Keratinocyte (primary cell): ENCODE data around the gene IL19. TPM values are rescaled to one million over a fixed set of nuclear protein-coding genes. Genes with fewer than 3 reads are reported as not detected.

Experiments used
- DNase-seq: peaks from one replicate; pipeline ENCODE4 v3.0.0-alpha.2; 2011; ENCODE audit warnings: low read depth, missing footprints, low spot score
- FAIRE-seq: peaks from 2 replicates; lab custom pipeline; 2011; peaks lifted over from hg19 to GRCh38; lab: Jason Lieb, UNC
- H2AFZ ChIP-seq: 2 replicates; pipeline ENCODE4 v1.6.0; 2012; ENCODE audit warnings: low read length, control low read depth, inconsistent platforms; ENCODE audit not compliant: control insufficient read depth
- H3K27ac ChIP-seq: 2 replicates; pipeline ENCODE4 v1.5.1; 2011; ENCODE audit warnings: low read length; ENCODE audit not compliant: control insufficient read depth, insufficient read depth
- H3K27me3 ChIP-seq: 3 replicates; pipeline ENCODE4 v1.6.0; 2011; ENCODE audit warnings: low read length; ENCODE audit not compliant: control insufficient read depth, insufficient read depth; ENCODE audit errors: extremely low read depth
- H3K36me3 ChIP-seq, 2 experiments: 2 replicates in 1 of 2; 3 replicates in 1 of 2; pipeline ENCODE4 v1.5.1; 2011; ENCODE audit warnings: low read length in 2 of 2, mild to moderate bottlenecking in 1 of 2; ENCODE audit not compliant: control insufficient read depth in 2 of 2, insufficient read depth in 2 of 2; ENCODE audit errors: extremely low read depth in 1 of 2
- H3K4me1 ChIP-seq: 3 replicates; pipeline ENCODE4 v1.5.1; 2011; ENCODE audit warnings: low read length; ENCODE audit not compliant: control insufficient read depth, insufficient read depth; ENCODE audit errors: extremely low read depth
- H3K4me2 ChIP-seq: 3 replicates; pipeline ENCODE4 v1.6.0; 2011; ENCODE audit warnings: low read depth, low read length; ENCODE audit not compliant: control insufficient read depth, insufficient read depth; ENCODE audit errors: extremely low read depth
- H3K4me3 ChIP-seq, 3 experiments: fragments of 200-600 bp in 1 of 3; sonication (generic) in 1 of 3; 2 replicates in 2 of 3; 3 replicates in 1 of 3; pipeline ENCODE4 v1.5.1; 2011 to 2016; ENCODE audit warnings: low read length in 3 of 3, mild to moderate bottlenecking in 3 of 3, control low read depth in 2 of 3, inconsistent platforms in 1 of 3, low read depth in 1 of 3, mixed read lengths in 1 of 3, mixed run types in 1 of 3, moderate library complexity in 1 of 3; ENCODE audit not compliant: control insufficient read depth in 2 of 3, insufficient read depth in 2 of 3; ENCODE audit errors: extremely low read depth in 1 of 3
- H3K79me2 ChIP-seq: 2 replicates; pipeline ENCODE4 v1.6.0; 2012; ENCODE audit warnings: low read length; ENCODE audit not compliant: control insufficient read depth, insufficient read depth
- H3K9ac ChIP-seq: 3 replicates; pipeline ENCODE4 v1.6.0; 2011; ENCODE audit warnings: low read length; ENCODE audit not compliant: control insufficient read depth, insufficient read depth; ENCODE audit errors: extremely low read depth
- H3K9me1 ChIP-seq: 3 replicates; pipeline ENCODE4 v1.6.0; 2011; ENCODE audit warnings: low read length; ENCODE audit not compliant: control insufficient read depth, insufficient read depth; ENCODE audit errors: extremely low read depth
- H3K9me3 ChIP-seq: 2 replicates; pipeline ENCODE4 v1.5.1; 2012; ENCODE audit warnings: low read depth, low read length; ENCODE audit not compliant: control insufficient read depth
- H4K20me1 ChIP-seq: 3 replicates; pipeline ENCODE4 v1.6.0; 2011; ENCODE audit warnings: low read length; ENCODE audit not compliant: control insufficient read depth, insufficient read depth; ENCODE audit errors: extremely low read depth
- EZH2 ChIP-seq: IDR thresholded peaks from one replicate; pipeline ENCODE4 v1.6.1; 2012; ENCODE audit warnings: inconsistent platforms, mild to moderate bottlenecking, low read length, moderate library complexity
- dilution Hi-C: fragments of 300-500 bp; cut with MboI; formaldehyde crosslinking; loops from one replicate; pipeline ENCODE4 v1.7.0; 2020; ENCODE audit warnings: low sequenced_read_pairs; ENCODE audit not compliant: extremely low pct_ligation_motif_present
- polyA plus RNA-seq, 5 experiments: library from polyadenylated mRNA; depleted of rRNA in 3 of 5; stranded (reverse) in 3 of 5; stranded (forward) in 1 of 5; unstranded in 1 of 5; fragments of >200 nt; gene quantifications; 1 replicate in 1 of 5; 2 replicates in 3 of 5; 3 replicates in 1 of 5; pipeline versions ENCODE4 v1.2.1 to v1.2.3, GENCODE V29; 2011 to 2012; ENCODE audit warnings: missing spikeins in 2 of 5, low read depth in 1 of 5, low replicate concordance in 1 of 5
- TF ChIP-seq, protein P1 (sequence below), 3 experiments: IDR thresholded peaks in 1 of 3; conservative IDR thresholded peaks in 1 of 3; optimal IDR thresholded peaks in 1 of 3; 2 replicates in 2 of 3; 3 replicates in 1 of 3; pipeline versions ENCODE3 to v1.5.1; 2011; ENCODE audit warnings: low read length in 3 of 3, mild to moderate bottlenecking in 3 of 3, moderate library complexity in 2 of 3, control low read depth in 1 of 3, inconsistent platforms in 1 of 3; ENCODE audit not compliant: insufficient read depth in 2 of 3; ENCODE audit errors: extremely low read depth in 1 of 3

The IL19 gene
- polyA plus RNA-seq, 1 donor (not counting 4 experiments of a cell fraction or from before 2014, with no cell fraction given): not detected

DNA sequence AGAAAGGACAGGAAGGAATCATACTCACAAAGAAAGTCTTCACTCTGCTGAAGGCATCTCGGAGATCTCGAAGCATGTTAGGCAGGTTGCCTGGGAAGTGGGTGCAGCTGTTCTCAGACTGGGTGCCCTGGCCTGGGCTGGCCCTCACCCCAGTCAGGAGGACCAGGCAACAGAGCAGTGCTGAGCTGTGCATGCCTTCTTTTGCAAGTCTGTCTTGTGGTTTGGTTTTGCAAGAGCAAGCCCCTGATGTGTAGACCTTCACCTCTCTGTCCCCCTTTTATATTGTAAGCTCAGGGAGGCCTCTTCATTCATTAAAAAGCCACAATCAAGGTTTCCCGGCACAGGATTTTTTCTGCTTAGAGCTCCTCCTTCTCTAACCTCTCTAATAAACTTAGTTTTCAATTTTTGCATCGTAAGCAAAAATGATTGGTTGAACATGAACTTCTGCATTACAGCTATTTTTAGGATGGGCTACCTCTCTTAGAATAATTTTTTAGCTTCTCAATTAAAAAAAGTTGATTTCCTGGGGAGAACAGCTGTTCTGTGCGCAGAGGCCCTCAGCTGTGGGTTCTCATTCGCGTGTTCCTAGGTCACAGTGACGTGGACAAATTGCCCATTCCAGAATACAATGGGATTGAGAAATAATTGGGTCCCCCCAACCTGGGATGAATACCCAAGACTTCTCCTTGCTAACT is 1.8 kb downstream of the IL19 start, which contains the start of gene IL10:
IL10 (minus strand) TSS at position 252 of the 695 bp plus-strand sequence; CDS start at position 193, 59 bp downstream.
- H3K9ac ChIP-seq: no peak within 1 kb of the TSS
- no peaks in the 10 kb centered on the region for H3K36me3 ChIP-seq
- no peak within 1 kb of the TSS for H3K4me3 ChIP-seq
- DNase-seq (no peak), FAIRE-seq (no peak)
- H2AFZ ChIP-seq: no peak within 1 kb of the TSS
- no peak within 1 kb of the TSS for H3K27ac ChIP-seq
- no peaks in the 10 kb centered on the region for H3K9me1 ChIP-seq
- peaks cover 5% of the 10 kb centered on the region for H3K4me1 ChIP-seq
- H4K20me1 ChIP-seq: no peaks in the 10 kb centered on the region
- TF ChIP-seq, protein P1, sequence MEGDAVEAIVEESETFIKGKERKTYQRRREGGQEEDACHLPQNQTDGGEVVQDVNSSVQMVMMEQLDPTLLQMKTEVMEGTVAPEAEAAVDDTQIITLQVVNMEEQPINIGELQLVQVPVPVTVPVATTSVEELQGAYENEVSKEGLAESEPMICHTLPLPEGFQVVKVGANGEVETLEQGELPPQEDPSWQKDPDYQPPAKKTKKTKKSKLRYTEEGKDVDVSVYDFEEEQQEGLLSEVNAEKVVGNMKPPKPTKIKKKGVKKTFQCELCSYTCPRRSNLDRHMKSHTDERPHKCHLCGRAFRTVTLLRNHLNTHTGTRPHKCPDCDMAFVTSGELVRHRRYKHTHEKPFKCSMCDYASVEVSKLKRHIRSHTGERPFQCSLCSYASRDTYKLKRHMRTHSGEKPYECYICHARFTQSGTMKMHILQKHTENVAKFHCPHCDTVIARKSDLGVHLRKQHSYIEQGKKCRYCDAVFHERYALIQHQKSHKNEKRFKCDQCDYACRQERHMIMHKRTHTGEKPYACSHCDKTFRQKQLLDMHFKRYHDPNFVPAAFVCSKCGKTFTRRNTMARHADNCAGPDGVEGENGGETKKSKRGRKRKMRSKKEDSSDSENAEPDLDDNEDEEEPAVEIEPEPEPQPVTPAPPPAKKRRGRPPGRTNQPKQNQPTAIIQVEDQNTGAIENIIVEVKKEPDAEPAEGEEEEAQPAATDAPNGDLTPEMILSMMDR (optimal IDR thresholded peaks at IDR 0.05 in 1 of 3, IDR thresholded peaks at IDR 0.05 in 1 of 3, conservative IDR thresholded peaks at IDR 0.05 in 1 of 3; ENCODE audit: extremely low read depth in 1 of 3, insufficient read depth in 2 of 3, low read length in 3 of 3): no peak
- TF ChIP-seq EZH2: no peak
- no peak within 1 kb of the TSS for H3K4me2 ChIP-seq
- H3K9me3 ChIP-seq: no peaks in the 10 kb centered on the region
- H3K27me3 ChIP-seq: peaks cover 34% of the 10 kb centered on the region
- dilution Hi-C loops: loop anchor here (25.0 kb wide), 1 partner anchor 215 kb away; no protein-coding TSS in a partner anchor
- H3K79me2 ChIP-seq: no peaks in the 10 kb centered on the region

DNA sequence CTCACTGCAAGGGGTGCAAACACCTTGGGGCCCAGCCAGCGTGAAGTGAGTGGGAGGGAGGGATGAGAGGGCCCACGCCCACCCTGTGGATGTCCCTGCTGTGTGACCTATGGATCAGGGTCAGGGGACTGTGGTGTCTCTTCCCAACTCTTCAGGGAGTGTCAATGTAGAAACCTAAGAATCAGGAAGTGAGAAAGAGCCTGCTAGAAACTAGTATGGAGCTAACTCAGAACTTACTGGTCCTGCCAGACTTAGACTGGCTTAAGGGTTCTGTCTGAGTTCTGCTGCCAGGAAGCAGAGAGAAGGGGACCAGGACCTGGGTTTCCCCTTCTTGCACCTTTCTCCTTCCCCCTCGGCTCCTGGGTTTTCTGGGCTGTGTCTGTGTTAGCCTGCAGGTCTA is 3.5 kb downstream of the IL19 start:
- no peaks in the 10 kb centered on the region for H4K20me1 ChIP-seq
- H3K79me2 ChIP-seq: no peaks in the 10 kb centered on the region
- no peaks in the 10 kb centered on the region for H3K9me3 ChIP-seq
- peaks cover 5% of the 10 kb centered on the region for H3K4me1 ChIP-seq
- no peak overlapping the region for H3K4me2 ChIP-seq
- no peak overlapping the region for H3K27ac ChIP-seq
- dilution Hi-C loops: loop anchor here (25.0 kb wide), 1 partner anchor 213 kb away; no protein-coding TSS in a partner anchor
- no peaks in the 10 kb centered on the region for H3K9me1 ChIP-seq
- H3K27me3 ChIP-seq: peaks cover 34% of the 10 kb centered on the region
- FAIRE-seq: no peak
- H3K9ac ChIP-seq: no peak overlapping the region
- no peak overlapping the region for H2AFZ ChIP-seq
- H3K4me3 ChIP-seq: no peak overlapping the region
- TF ChIP-seq, protein P1 (optimal IDR thresholded peaks at IDR 0.05 in 1 of 3, IDR thresholded peaks at IDR 0.05 in 1 of 3, conservative IDR thresholded peaks at IDR 0.05 in 1 of 3; ENCODE audit: extremely low read depth in 1 of 3, insufficient read depth in 2 of 3, low read length in 3 of 3): no peak
- no peak for TF ChIP-seq EZH2
- no peaks in the 10 kb centered on the region for H3K36me3 ChIP-seq
- DNase-seq: no peak
